ENCODE data around the gene PLAU.

DNA sequence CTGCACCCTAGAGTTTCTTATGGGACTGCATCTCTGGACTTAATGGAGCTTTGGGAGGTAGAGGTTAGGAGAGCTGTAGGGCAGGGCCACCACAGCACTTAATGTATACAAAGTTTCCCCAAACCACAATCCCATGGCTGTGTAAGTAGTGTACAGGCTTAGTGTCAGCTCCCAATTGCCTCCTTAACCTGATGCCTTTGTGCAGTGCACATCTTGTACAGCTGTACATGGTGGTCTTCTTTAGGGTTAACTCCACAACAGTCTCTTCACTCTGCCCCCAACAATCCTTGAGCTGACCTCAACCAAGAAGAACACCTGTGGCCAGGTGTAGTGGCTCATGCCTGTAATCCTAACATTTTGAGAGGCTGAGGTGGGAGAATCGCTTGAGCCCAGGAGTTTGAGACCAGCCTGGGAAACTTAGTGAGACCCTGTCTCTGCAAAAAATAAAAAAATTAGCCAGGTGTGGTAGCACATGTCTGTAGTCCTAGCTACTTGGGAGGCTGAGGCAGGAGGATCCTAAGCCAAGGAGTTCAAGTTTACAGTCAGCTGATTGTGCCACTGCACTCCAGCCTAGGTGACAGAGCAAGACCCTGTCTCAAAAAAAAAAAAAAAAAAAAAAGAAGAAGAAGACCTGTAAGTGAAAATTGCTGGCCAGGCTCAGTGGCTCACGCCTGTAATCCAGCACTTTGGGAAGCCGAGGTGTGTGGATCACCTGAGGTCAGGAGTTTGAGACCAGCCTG is 6.8 kb downstream of the PLAU start:
- TF ChIP-seq NFYB (CRISPR knock-in tag; conservative IDR thresholded peaks at IDR 0.05; ENCODE audit: low read depth) (no peak), SP1 (CRISPR knock-in tag; conservative IDR thresholded peaks at IDR 0.05) (no peak), ELF4 (CRISPR knock-in tag; IDR thresholded peaks at IDR 0.05; ENCODE audit: low read depth) (no peak), NFE2L1 (CRISPR knock-in tag; IDR thresholded peaks at IDR 0.05) (no peak), ETV6 (CRISPR knock-in tag; IDR thresholded peaks at IDR 0.05) (no peak), CREB1 (CRISPR knock-in tag; IDR thresholded peaks at IDR 0.05) (no peak), RORB (CRISPR knock-in tag; IDR thresholded peaks at IDR 0.05) (no peak), ESRRA (CRISPR knock-in tag; IDR thresholded peaks at IDR 0.05; ENCODE audit: borderline replicate concordance) (no peak), TP53 (CRISPR knock-in tag; IDR thresholded peaks at IDR 0.05) (no peak)
- TF ChIP-seq, protein P1, sequence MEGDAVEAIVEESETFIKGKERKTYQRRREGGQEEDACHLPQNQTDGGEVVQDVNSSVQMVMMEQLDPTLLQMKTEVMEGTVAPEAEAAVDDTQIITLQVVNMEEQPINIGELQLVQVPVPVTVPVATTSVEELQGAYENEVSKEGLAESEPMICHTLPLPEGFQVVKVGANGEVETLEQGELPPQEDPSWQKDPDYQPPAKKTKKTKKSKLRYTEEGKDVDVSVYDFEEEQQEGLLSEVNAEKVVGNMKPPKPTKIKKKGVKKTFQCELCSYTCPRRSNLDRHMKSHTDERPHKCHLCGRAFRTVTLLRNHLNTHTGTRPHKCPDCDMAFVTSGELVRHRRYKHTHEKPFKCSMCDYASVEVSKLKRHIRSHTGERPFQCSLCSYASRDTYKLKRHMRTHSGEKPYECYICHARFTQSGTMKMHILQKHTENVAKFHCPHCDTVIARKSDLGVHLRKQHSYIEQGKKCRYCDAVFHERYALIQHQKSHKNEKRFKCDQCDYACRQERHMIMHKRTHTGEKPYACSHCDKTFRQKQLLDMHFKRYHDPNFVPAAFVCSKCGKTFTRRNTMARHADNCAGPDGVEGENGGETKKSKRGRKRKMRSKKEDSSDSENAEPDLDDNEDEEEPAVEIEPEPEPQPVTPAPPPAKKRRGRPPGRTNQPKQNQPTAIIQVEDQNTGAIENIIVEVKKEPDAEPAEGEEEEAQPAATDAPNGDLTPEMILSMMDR (IDR thresholded peaks at IDR 0.05), result no peak
- TF ChIP-seq, protein P2, sequence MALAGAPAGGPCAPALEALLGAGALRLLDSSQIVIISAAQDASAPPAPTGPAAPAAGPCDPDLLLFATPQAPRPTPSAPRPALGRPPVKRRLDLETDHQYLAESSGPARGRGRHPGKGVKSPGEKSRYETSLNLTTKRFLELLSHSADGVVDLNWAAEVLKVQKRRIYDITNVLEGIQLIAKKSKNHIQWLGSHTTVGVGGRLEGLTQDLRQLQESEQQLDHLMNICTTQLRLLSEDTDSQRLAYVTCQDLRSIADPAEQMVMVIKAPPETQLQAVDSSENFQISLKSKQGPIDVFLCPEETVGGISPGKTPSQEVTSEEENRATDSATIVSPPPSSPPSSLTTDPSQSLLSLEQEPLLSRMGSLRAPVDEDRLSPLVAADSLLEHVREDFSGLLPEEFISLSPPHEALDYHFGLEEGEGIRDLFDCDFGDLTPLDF (CRISPR knock-in tag; IDR thresholded peaks at IDR 0.05), result no peak

Data from WTC11 (cell line).